ENCODE data around the gene CDK12. TPM values are rescaled to one million over a fixed set of nuclear protein-coding genes. Genes with fewer than 3 reads are reported as not detected.

CDK12 gene
- total and polyA plus RNA-seq, 4 donors, result 7.5 to 30.3 (median 15.0) TPM

- TF ChIP-seq CTCF (IDR thresholded peaks at IDR 0.05; ENCODE audit: low read depth, low read length, missing input control), result no peak
Observed at GRCh38 chr17:39513915-39514314, 52.6 kb downstream of the CDK12 start (continued).

- Histone ChIP-seq H3K27ac (ENCODE audit: low read depth in 1 of 2, low read length in 2 of 2) (no peak overlapping the region), H3K4me3 (ENCODE audit: low read depth in 1 of 3, low read length in 3 of 3) (no peak overlapping the region), H3K9ac (ENCODE audit: low read depth in 1 of 2, low read length in 2 of 2) (no peak overlapping the region), H3K36me3 (ENCODE audit: control insufficient read depth in 4 of 4, insufficient read depth in 3 of 4, low read depth in 1 of 4, low read length in 3 of 4) (peaks cover 21 to 80% (median 65%) of the 10 kb centered on the region in 4 donors), H3K9me3 (ENCODE audit: control insufficient read depth in 4 of 4, low read length in 3 of 4) (no peaks in the 10 kb centered on the region), H3K4me1 (ENCODE audit: control insufficient read depth in 4 of 4, insufficient read depth in 4 of 4, low read length in 3 of 4) (no peaks in the 10 kb centered on the region), H3K27me3 (ENCODE audit: control insufficient read depth in 4 of 4, insufficient read depth in 4 of 4, low read length in 3 of 4) (no peaks in the 10 kb centered on the region)
- no peak for DNase-seq (ENCODE audit: low spot score)
- WGBS, result 90% methylated on average over 7 of the region's 7 CpGs
- no peak for TF ChIP-seq RXRA (IDR thresholded peaks at IDR 0.05)
- TF ChIP-seq YY1 (IDR thresholded peaks at IDR 0.05), result no peak
- no peak for TF ChIP-seq SP1 (IDR thresholded peaks at IDR 0.05)
- no peak for TF ChIP-seq ATF3 (IDR thresholded peaks at IDR 0.05)
- no peak for TF ChIP-seq REST (IDR thresholded peaks at IDR 0.05)
- no peak for TF ChIP-seq FOXA2 (IDR thresholded peaks at IDR 0.05)
- no peak for TF ChIP-seq ZBTB33 (IDR thresholded peaks at IDR 0.05)
- TF ChIP-seq GABPA (IDR thresholded peaks at IDR 0.05 in 1 of 2, conservative IDR thresholded peaks at IDR 0.05 in 1 of 2), result no peak
- no peak for TF ChIP-seq HNF4G (IDR thresholded peaks at IDR 0.05)
- TF ChIP-seq MAX (IDR thresholded peaks at IDR 0.05), result no peak
- no peak for TF ChIP-seq TAF1 (conservative IDR thresholded peaks at IDR 0.05)
- TF ChIP-seq NR2F2 (IDR thresholded peaks at IDR 0.05), result no peak
- no peak for TF ChIP-seq EGR1 (IDR thresholded peaks at IDR 0.05; ENCODE audit: low read depth in 2 of 2)
- TF ChIP-seq JUND (IDR thresholded peaks at IDR 0.05), result no peak
- TF ChIP-seq CTCF (IDR thresholded peaks at IDR 0.05; ENCODE audit: low read depth, low read length, missing input control), result no peak
- TF ChIP-seq RAD21 (IDR thresholded peaks at IDR 0.05), result no peak
Observed at GRCh38 chr17:39517224-39517623, 55.9 kb downstream of the CDK12 start.

Measured in liver (tissue), 9 donors.